Stimulated activated CD8-positive, alpha-beta memory T cell treated with anti-CD3 and anti-CD28 coated beads, Interleukin-7, amount 100 ng/mL, for 4 hours (primary cell): ENCODE results near the gene GPC3.
"Not testable (repeated sequence)": the region's sequence is repeated elsewhere in the genome, so short reads cannot be mapped to it uniquely, and the experiment has no call there.

Source experiments
- DNase-seq, 2 donors: peaks; one replicate each; pipeline ENCODE4 v3.0.0-alpha.2; 2020; ENCODE audit warnings: low read depth in 2 of 2

The GPC3 gene

DNA sequence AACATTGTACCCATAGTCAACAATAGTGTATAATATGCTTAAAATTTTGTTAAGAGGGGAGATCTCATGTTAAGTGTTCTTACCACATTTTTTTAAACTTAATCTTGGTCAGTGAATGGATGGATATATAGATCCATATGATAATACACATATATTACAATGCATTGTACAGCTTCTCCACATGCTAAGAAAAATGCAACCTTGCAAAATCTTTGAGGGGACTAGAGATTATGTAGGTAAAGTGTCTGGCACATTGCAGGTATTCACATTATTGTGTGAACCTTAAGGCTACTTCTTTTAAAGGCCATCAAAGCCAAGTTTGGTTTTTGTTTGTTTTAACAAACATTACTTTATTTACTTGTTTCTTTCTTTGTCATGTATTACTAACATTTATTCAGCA lies 10.4 kb upstream of the GPC3 start:
- DNase-seq = no peak

DNA sequence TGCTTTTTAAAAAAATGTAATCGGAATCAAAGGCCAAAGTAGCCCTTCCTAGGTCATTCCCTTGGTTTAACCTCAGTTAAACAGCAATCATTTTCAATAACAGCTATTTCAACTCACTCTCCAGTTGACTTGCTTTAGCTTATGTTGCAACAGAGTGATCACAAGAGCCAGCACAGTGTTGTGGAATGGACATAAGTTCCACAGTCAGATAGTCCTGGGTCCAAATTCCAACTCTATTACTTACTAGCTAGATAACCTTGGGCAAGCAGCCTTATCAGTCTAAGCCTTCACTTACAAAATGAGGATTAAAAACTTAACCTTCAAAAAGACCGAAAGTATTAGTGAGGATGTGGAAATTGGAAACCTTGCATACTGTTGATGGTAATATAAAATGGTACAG lies 9.2 kb upstream of the GPC3 start:
- no peak for DNase-seq

DNA sequence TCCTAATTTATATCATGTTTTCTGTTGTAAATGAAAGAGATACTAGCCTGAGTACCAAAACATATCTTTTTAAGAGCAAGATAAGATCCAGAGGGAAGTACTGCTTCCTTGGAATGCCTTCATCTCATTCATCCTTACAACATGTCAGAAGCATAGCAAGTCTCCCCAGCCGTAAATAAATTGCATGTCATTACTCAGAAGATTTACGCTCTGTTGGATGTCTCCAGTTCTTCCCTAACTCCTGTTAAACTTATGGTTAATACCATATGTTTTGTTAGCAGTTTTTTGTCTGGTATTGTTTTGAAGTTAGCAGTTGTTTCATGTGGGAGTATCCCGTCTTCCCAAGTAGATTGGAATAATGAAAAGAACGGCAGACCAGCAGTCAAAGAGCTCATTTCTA lies 7.5 kb upstream of the GPC3 start:
- DNase-seq = no peak

DNA sequence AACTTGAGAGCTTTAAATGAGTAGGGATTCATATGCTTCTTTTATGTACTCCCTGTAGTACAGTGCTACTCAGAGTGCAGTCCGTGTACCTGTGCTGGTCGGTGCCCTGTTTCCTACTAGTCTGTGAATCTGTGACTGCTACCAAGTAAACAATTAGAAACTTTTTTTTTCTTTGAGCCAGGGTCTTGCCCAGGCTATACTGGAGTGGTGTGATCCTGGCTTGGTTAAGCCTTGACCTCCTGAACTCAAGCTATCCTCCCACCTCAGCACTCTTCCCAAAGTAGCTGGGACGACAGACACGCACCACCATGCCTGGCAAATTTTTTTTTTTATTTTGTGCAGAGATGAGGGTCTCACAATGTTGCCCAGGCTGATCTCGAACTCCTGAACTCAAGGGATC lies 6.4 kb upstream of the GPC3 start:
- DNase-seq = no peak

DNA sequence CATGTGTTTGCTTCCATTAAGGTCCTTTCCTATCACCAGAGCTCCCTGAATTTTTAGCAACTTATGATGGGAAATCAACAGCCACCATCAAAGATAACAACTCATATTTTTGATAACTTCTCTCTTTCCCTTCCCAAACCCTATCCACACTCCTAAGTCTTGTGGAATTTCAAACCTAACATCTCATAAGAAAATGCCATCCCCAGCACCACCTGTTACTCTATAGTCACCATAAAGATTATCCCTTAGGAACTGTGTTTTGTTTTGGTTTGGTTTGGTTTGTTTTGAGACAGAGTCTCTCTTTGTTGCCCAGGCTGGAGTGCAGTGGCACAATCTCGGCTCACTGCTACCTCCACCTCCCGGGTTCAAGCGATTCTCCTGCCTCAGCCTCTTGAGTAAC lies 5.7 kb upstream of the GPC3 start:
- not testable (repeated sequence) for DNase-seq

DNA sequence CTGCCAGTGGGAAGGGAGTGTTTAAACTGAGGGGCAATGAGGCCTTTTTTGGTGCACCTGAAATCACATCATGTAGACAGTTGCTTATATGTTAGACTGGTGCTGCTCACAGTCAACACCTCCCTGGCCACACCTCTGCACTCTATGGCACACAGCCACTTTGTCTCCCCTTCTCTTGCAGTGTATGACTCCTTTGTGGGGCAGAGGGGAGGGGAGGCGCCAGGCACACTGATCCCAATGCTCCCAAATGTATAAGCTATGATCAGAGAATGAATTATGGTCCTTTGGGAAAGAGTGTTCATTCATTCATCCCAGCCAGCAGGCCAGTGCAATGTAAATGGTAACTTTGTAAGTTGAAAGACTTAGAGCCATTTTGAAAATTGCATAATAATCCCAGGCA lies 4.6 kb upstream of the GPC3 start:
- DNase-seq = no peak

DNA sequence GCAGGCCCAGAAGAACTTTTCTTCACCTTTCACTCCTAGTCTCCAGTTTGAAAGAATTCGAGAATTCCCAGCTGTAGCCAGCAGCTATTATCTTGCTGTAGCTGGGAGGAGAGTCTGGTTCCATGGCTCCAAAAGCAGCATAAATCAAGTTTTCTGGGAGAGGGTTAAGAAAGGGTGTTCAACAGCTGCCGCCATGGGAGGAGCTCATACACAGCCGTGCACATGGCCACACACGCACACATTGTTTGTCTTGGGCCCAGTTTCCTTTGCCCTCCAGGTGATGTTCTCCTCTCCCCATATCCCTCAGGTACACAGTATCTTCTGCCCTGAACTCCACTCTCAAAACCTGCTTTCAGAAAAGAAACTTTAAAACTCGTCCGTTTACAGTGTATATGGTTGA lies 4.1 kb upstream of the GPC3 start:
- DNase-seq = no peak

DNA sequence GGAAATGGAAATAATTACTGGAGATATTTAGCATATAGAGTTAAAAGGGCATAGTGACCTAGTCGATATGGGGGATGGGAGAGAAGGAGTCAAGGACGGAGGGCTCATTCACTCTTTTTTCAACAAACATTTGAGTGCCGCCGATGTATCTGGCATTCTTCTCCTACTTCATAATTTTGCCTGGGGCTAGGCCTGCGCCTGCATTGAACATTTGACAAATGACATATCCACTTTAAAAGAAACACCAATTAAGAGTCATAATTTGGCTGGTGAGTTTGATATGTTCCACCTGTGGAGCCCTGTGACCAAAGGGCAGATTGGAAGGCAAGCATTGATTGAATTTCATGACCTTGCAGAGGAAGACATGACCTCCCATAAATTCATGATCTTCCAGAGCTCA lies 2.6 kb upstream of the GPC3 start:
- DNase-seq = no peak

DNA sequence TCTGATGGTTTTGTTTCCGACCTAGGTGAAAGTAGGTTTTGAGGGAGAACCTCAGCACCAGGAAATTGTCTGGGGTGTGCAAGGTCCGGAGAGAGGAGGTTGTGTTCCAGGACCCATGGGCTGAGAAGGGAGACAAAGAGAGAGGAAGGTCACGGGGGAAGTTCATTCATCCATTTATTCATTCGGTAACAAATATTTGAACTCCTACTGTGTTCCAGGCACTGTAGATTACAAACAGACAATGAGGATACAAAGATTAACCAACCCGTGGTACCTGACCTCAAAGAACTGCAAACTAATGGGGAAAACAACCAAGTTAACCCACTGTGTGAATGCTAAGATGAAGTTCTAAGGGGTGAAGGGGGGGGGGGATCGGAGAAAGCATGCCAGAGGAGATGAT lies 1.8 kb upstream of the GPC3 start:
- no peak for DNase-seq

DNA sequence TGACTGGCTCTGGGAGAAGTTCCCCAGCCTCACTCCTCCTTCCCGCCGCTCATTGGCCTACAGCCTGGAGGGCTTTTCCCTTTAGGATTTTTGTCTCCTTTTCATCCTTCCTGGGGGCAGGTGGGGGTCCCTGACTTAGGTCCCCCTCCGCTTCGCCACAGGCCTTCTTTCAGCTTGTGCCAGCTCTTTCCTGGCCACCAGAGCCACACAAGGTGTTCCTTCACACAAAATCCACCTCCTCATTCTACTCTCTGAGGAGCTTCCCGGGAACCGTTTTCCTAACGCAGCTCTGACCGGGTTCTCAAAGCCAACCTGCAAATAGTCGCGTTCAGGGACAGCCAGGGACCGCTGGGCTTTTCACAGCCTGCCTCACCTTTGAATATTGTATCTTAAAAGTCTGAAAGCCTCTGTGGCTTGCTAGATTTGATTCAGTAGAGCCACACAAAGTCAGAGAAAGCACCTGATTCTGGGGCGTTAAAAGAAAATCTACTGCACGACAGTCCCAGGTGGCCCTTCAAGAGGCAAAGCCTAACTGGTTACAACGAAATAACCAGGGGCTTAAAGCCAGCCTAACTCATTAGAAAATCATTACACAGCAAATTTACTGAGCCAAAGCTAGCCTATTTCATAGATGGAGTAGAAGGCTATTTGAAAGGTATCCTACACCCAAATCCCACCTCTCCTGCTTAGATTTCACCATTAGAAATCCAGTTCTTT lies 731 bp upstream of the GPC3 start:
- DNase-seq = no peak

DNA sequence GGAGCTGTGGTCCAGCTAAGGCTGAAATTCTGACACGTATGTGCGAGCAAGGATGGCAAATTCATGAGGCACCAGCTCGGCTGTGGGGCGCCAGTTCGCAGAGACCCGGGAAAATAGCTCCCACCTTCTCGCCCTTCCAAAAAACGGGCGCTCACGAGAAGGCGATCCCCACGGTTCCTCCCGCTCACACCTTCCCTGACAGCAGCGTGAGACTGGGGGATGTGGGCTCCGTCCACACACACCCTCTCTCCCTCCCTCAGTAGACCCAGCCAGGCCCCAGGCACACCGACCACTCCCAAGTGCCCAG lies 584 bp downstream of the GPC3 start:
- DNase-seq = no peak

DNA sequence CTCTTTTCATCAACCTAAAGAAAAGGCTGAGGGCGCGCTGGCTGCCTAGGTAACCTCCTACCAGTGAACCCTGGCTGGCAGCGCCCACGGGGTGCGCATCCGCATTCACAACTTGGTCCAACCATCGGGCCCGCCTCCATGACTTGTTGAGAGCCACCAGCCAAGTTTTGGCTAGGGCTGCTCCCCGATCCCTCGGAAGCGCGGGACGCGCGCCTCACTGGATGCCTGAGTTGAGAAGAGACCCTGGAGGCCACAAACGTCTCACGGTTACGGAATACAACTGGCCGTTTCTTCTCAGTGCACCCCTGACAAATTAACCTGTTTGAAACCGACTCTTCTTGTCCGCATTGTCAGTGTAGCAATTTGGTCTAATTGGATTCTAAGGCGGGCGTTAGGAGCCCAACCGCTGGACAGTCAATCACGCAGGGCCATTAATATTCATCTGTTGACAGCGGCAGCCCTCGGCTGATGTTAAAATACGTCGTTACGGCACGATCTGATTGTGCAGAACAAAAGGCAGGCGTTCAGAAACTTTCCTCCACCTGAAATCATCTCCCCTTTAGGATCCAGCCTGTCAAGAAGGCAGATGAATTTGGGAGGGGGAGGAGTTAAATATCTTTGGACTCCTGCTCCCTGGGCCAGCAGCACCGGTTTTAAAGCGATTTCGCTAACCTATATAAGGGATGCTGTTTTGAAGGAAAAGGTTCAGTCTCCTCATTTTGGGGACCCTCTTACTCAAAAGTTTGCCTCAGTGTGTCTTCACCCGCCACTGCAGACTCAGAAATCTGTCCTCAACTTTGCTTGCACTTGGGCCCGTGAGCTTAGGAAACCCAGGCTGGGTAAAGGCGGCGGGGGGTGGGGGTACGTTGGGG lies 1.2 kb downstream of the GPC3 start:
- DNase-seq = no peak

DNA sequence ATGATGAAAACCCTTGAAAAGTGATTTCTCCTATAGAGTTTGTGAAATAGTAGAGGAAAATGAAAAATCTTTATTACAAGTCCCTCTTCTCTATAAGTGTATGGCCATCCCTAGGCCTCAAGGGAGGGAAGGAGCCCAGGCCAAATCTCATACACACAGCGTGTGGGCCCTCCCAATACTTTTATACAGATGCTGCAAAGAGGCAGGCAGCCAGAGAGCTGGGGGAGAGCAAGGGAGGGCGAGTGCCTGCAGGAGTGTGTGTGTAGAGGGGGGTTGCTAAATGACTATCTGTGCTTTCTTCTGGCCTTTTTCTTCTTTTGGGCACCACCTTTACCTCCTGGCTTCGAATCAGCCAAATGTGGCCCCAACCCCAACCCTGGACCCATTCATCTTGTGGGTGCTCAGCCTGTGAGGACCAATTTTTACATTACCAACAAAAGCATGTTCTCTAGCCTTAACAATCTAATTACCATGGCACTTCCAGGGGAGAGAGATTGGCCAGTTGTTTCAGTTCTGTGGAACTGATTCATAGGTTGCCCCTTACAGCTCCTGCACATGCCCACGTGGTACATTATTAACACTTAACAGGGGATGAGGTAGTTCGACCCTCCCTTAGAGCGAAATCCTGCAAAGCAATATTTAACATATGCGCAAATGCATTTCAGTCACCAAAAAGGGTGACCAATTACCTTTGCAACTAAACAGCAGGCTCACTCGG lies 2.0 kb downstream of the GPC3 start:
- DNase-seq = no peak

DNA sequence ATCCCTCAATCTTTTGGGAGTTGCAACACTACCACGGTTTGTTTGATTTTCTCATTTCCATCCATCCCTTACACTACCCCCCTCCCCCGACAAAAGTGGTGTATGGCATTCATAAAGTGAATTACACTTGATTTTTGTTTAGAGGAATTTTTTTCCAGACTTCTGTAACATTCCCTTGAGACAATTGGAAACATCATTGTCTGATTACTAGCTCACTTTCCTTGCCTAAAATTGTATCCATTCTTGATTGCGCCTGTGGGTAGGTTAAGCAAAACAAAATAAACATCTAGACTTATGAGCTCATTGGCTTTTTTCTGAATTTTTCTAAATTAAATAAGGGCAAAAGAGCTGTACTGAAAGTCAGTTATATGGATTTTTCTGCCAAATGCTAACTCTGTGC lies 3.5 kb downstream of the GPC3 start:
- no peak for DNase-seq

DNA sequence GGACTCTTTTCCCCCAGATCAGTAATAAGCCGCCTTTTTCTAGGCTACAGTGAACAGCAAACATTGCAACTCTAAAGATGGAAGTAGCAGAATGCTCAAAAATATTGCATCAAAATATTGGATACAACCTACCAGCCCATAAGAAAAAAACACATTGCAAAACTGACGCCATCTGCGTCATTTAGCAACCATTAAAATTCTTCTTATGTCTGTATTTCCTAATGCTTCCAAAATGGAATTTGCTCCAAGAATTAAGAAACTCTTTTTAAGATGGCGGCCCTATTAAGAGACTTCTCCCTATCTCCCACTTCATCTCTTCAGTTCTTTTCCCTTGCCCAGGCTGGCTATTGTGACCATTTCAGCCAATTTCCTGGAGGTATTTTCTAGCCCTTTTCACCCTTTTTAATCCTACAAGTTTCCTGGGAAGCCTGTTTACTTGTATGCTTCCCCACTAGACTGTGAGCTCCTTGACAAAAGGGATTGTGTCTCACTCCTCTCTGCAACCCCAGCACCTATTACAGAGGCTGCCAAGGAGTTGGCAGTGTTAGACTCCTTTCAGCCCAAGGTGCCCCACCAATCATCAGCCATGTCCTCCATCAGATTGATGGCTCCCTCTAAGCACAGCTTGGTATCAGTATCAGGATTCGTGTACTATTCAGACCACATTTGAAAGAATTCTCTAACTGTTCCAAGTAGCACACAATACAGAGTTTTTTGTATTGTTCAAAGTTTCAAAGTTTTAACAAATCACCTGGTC lies 4.4 kb downstream of the GPC3 start:
- DNase-seq = no peak

DNA sequence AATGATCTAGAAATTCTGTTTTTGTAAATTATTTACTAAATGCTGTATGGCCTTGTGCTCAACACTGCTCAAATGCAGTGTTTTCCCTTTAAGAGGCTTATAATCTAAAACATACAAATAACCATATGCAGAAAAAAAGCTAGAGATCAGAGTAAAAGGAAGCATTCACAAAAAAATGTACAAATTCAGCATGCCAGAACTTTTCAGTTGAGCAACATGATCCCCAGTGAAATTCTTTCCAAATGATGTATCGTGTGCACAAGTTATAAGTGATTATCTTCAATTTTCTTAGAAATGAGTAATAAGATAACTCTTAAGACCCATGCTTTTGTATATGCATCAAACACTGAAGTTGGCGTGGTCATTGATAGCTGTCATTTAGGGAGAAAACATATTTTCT lies 5.0 kb downstream of the GPC3 start:
- no peak for DNase-seq

DNA sequence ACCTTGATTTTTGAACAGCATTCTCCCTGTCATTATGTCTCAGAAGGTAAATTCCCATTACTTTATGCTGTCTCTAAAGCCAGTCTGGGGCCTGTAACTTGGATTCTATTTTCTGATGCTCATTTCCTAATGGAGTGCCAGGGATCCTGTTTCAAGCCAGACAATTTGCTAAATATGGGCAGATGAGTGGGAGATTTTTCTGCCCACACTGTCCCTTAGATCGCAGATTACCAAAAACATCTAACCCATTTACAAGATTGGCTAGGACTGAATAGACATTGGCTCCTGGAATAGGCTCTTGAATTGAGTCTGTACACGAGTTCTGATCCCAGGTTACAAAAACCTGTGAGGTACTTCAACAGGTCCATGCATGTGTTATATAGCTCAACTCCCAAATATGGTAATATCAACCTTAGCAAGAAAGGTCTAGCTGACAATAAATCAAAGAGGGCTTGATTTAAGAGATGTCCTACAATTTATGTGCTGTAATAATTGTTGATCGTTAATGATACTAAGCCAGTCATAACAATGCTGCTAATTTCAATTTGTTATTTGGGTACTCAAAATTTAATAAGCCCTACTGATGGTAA lies 5.7 kb downstream of the GPC3 start:
- DNase-seq = no peak

DNA sequence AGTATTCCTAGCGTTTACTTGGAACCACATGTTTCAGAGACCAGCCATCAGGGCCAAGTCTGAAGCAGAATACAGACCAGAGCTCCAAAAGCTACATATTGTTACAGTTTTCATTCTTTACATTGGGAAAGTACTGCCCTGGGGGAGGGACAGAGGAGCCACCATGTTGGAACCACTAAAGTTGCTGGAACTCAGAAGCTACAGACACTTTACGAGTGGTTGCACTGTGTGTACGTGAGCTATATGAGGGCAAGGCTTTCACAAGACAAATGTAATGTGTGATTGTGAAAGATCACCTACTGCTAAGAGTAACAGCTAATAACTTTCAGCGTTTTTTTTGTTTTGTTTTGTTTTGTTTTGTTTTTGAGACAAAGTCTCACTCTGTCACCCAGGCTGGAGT lies 11.7 kb downstream of the GPC3 start:
- DNase-seq = no peak

DNA sequence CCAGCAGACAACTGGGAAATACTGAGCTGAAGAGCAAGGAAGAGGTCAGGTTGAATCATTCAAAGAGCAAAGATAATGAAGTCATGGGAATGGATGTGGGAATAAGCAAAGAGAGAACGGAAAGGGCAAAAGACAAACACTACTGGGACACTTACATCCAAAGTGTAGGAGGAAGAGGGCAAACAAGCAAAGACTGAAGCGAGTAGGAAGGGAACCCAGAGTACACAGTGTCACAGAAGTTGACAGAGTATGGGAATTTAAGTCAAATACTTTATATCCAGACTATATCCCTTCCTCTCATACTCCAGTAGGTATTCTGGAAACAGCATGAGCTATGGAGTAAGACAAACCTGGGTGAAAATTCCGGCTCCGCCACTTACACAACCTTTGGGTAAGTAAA lies 12.5 kb downstream of the GPC3 start:
- DNase-seq = no peak

DNA sequence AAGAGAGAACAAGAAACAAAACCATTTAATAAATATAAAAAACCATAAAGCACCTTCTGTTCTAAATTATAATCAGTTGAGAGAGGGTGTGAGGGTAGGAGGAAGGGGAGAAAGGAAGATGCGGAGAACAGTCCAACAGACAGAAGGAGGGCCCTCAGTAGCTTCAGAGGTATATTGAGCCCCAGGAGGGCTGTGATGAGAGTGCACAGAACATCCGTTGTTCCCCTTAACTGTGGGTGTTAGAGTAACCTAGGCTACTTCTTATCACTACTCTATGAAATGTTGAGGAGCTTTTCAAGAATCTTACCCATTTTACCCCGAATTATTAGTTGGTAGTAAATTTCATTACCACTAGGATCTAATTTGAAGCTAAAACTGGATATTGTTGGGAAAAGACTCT lies 13.8 kb downstream of the GPC3 start:
- DNase-seq = no peak

DNA sequence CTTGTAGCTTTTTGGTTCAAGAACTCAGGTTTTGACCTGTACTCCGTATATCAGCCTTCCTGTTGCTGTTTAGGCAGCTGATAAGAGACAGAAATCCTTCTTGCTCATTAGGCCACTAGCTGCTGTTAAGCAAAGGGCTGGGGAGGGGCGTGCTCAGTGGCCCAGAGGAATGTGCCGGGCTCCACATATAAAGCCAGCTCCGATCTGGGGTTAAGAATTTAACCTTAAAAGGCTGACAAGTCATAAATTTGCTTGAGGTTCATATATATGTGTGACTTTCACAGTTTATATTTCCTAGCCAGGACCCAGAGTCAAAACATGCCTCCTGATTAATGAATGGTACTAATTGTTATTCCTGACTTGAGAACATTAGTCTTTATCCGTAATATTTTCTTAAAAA lies 15.3 kb downstream of the GPC3 start:
- DNase-seq = no peak

DNA sequence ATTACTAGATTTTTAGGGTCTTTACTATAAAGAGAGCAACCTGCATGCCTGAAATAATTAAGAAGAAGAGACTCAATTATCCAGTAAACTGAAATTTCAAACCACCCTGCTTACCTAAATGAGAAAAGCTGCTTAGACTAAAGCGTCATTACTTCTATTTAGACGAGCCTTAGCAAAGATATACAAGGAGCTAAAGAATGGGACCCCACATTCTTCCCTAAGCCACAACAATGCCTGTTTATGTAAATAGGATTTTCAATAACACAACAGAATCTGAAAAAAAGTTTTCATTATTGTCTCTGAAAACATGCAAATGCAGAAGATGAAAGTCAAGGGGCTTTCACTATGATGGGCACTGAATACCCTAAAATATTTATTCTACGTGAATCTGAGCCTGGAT lies 16.2 kb downstream of the GPC3 start:
- DNase-seq = no peak
